ENCODE measurements around the gene VARS2.

VARS2 gene

DNA sequence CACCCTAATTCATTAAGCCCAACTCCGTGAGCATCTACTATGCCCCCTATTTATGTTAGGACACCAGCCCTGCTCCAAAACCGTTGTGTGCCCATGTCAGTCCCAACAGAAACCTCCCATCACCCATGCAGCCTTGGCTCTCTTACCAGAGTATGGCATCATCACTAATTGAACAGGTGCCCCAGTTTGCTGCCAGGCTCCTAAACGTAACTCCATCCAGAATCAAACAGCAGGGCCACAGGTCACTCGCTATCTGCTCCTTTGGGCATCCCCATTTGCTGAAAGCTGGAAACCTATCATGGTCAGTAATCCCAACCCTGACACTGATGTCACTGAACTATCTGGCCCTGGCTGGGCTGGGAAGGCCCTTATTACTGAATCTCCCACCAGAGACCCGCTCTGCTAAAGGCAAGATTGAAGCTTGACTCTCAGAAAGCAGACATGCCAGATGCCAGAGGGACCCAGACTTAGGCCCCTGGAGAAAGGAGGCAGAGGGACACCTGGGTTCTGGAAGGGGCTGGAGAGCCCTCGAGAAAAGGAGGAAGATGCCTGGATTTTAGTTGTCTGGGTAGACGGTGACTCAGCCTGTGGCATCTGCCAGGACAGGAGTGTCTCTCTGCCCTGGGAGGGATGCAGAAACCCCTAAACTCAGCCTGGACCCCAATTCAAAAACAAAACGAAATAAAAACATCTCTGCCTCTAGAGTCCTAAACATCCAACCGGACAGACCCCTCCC lies 40.8 kb downstream of the VARS2 start:
- TF ChIP-seq, protein P1, sequence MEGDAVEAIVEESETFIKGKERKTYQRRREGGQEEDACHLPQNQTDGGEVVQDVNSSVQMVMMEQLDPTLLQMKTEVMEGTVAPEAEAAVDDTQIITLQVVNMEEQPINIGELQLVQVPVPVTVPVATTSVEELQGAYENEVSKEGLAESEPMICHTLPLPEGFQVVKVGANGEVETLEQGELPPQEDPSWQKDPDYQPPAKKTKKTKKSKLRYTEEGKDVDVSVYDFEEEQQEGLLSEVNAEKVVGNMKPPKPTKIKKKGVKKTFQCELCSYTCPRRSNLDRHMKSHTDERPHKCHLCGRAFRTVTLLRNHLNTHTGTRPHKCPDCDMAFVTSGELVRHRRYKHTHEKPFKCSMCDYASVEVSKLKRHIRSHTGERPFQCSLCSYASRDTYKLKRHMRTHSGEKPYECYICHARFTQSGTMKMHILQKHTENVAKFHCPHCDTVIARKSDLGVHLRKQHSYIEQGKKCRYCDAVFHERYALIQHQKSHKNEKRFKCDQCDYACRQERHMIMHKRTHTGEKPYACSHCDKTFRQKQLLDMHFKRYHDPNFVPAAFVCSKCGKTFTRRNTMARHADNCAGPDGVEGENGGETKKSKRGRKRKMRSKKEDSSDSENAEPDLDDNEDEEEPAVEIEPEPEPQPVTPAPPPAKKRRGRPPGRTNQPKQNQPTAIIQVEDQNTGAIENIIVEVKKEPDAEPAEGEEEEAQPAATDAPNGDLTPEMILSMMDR (conservative IDR thresholded peaks at IDR 0.05): no peak
- H3K27ac ChIP-seq: no peak overlapping the region

- no peak overlapping the region for H3K27ac ChIP-seq
- TF ChIP-seq, protein P1 (conservative IDR thresholded peaks at IDR 0.05): no peak
Measured at GRCh38 chr6:30955367-30956042, 41.5 kb downstream of the VARS2 start.

DNA sequence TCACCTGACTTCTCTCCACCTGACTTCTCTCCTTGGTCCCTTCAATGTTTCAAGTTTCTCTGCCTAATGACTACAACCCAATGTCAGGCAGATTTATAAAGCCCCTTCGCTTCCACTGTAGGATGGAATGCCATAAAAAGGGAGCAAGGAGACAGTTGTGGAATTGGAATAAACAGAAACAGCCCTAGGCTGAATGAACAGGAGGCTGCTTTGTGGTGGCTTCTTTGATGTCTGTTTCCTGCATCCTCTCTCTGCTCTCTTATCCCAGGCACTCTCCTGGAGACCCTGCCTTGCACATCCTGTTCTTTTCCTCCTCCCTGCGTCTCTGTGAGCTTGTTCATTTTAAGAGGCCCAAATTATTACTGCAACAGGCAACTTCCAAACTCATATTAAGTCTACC lies 43.7 kb downstream of the VARS2 start:
- H3K27ac ChIP-seq: no peak overlapping the region
- TF ChIP-seq, protein P1 (conservative IDR thresholded peaks at IDR 0.05): no peak

GRCh38 chr6:30960907-30961673 lies 47.1 kb downstream of the VARS2 start:
- TF ChIP-seq, protein P1 (conservative IDR thresholded peaks at IDR 0.05): no peak
- no peak overlapping the region for H3K27ac ChIP-seq

- TF ChIP-seq, protein P1 (conservative IDR thresholded peaks at IDR 0.05): no peak
- H3K27ac ChIP-seq: no peak overlapping the region
Measured at GRCh38 chr6:30962716-30963115, 48.7 kb downstream of the VARS2 start.

DNA sequence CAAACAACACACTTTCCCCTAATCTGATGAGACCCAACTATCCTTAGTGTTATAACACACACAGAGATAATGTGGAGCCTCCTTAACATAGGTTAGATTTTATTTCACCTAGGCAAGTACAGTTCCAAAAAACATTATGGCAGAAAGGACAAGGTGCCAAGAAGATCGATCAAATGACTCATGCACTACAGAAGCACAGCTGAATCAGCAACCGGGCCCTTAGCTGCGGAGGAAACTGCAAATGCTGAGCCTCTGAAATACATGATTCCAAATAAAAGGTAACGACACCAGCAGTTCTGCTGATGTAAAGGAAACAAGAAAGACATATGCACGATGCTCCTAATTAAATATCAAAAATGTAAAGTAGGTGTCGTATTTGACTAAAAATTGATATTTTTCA lies 49.6 kb downstream of the VARS2 start:
- no peak overlapping the region for H3K27ac ChIP-seq
- TF ChIP-seq, protein P1 (conservative IDR thresholded peaks at IDR 0.05): no peak

GRCh38 chr6:30964075-30964474 lies 50.0 kb downstream of the VARS2 start:
- no peak overlapping the region for H3K27ac ChIP-seq
- TF ChIP-seq, protein P1 (conservative IDR thresholded peaks at IDR 0.05): no peak
